Vagina (tissue), 2 donors: Measurements from ENCODE around the gene NFASC.

Source experiments
- POLR2A ChIP-seq, 2 donors: fragments of 450-650 bp; IDR thresholded peaks; one replicate each; pipeline ENCODE4 v1.6.1; 2017; ENCODE audit warnings: antibody characterized with exemption in 2 of 2, mild to moderate bottlenecking in 2 of 2, moderate library complexity in 2 of 2
- TF ChIP-seq, protein P1 (sequence below), 3 experiments: fragments of 450-650 bp in 2 of 3; fragments of 200-600 bp in 1 of 3; sonication (generic) in 1 of 3; IDR thresholded peaks; one replicate each; pipeline ENCODE4 v1.5.1; 2017 to 2019; ENCODE audit warnings: antibody characterized with exemption in 3 of 3, mild to moderate bottlenecking in 2 of 3, moderate library complexity in 2 of 3

DNA sequence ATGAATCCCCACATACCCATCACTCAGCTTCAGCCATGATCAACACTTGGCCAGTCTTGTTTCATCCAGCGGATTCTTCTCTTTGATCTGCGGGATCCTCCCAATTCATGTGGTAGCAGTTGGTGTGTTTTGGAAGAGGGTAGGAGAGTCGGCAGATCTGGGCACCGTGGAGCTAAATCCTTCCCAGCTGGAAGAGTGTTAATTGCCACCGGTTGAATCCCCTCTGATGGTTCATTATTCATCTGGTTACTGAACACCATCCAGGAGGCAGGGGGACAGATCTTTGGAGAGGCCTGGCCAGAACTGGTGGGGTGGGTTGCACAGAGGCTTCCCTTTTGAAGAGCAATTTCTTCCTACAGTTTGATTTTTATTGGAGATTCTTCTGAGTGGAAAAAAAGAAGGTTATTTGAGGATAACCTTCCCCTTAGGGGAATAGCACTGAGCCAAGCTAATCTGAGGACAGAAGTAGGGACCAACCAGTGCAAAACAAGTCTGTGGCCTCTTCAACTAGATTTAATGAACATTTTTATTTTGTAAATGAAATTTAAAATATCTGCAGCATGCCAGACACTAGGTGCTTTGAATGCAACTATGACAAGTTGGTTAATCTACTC is 8.1 kb downstream of the NFASC start:
- TF ChIP-seq, protein P1, sequence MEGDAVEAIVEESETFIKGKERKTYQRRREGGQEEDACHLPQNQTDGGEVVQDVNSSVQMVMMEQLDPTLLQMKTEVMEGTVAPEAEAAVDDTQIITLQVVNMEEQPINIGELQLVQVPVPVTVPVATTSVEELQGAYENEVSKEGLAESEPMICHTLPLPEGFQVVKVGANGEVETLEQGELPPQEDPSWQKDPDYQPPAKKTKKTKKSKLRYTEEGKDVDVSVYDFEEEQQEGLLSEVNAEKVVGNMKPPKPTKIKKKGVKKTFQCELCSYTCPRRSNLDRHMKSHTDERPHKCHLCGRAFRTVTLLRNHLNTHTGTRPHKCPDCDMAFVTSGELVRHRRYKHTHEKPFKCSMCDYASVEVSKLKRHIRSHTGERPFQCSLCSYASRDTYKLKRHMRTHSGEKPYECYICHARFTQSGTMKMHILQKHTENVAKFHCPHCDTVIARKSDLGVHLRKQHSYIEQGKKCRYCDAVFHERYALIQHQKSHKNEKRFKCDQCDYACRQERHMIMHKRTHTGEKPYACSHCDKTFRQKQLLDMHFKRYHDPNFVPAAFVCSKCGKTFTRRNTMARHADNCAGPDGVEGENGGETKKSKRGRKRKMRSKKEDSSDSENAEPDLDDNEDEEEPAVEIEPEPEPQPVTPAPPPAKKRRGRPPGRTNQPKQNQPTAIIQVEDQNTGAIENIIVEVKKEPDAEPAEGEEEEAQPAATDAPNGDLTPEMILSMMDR (IDR thresholded peaks at IDR 0.05) = no peak
- TF ChIP-seq POLR2A (IDR thresholded peaks at IDR 0.05) = no peak
